Panc1 (cell line): ENCODE measurements around the gene KAZN. TPM values are rescaled to one million over a fixed set of nuclear protein-coding genes. Genes with fewer than 3 reads are reported as not detected.

Experiments used
- ATAC-seq: fragments of 200-7000 bp; cut with Tn5 transposase; 2 replicates; pipeline ENCODE4 v1.9.1; 2020; ENCODE audit warnings: mild to moderate bottlenecking, moderate library complexity
- BruUV-seq: library from RNA; stranded (reverse); fragments of 400-500 nt; replicated peaks from 2 replicates; lab custom pipeline; 2021; lab: Mats Ljungman, UMichigan
- CTCF ChIA-PET: fragments of 300-600 bp; sonication (Branson Sonifier 250); formaldehyde crosslinking; loops from one replicate; lab custom pipeline; 2022; ENCODE audit warnings: antibody characterized with exemption; lab: Charles Lee
- POLR2A ChIA-PET: fragments of 300-600 bp; sonication (Branson Sonifier 250); formaldehyde crosslinking; loops from one replicate; lab custom pipeline; 2022; ENCODE audit warnings: antibody characterized with exemption; lab: Charles Lee
- DNase-seq: peaks from one replicate; pipeline ENCODE4 v3.0.0-alpha.2; 2010; ENCODE audit warnings: low read depth, low spot score
- H3K27ac ChIP-seq: 2 replicates; pipeline ENCODE4 v1.5.1; 2011; ENCODE audit warnings: mild to moderate bottlenecking, low read length, inconsistent platforms
- H3K27me3 ChIP-seq: fragments of 200-500 bp; sonication (Bioruptor generic); 2 replicates; pipeline ENCODE4 v1.6.0; 2014; ENCODE audit warnings: low read length, inconsistent platforms; ENCODE audit not compliant: control insufficient read depth, insufficient read depth
- H3K36me3 ChIP-seq: fragments of 200-500 bp; sonication (Bioruptor generic); 2 replicates; pipeline ENCODE4 v1.5.1; 2014; ENCODE audit warnings: inconsistent platforms, mild to moderate bottlenecking, low read length, moderate library complexity; ENCODE audit not compliant: control insufficient read depth, insufficient read depth
- H3K4me1 ChIP-seq: 2 replicates; pipeline ENCODE4 v1.5.1; 2011; ENCODE audit warnings: inconsistent platforms, mild to moderate bottlenecking, low read length, moderate library complexity; ENCODE audit not compliant: control insufficient read depth, insufficient read depth
- H3K4me3 ChIP-seq, 2 experiments: 2 replicates each; pipeline ENCODE4 v1.5.1; 2011 to 2012; ENCODE audit warnings: low read depth in 2 of 2, low read length in 2 of 2, mild to moderate bottlenecking in 2 of 2, inconsistent platforms in 1 of 2, moderate library complexity in 1 of 2
- H3K9me3 ChIP-seq: fragments of 200-500 bp; sonication (Bioruptor generic); 2 replicates; pipeline ENCODE4 v1.5.1; 2014; ENCODE audit warnings: low read depth, mild to moderate bottlenecking, inconsistent platforms, low read length, moderate library complexity; ENCODE audit not compliant: control insufficient read depth, insufficient read depth
- POLR2AphosphoS5 ChIP-seq: IDR thresholded peaks from 2 replicates; pipeline ENCODE4 v1.6.1; 2012; ENCODE audit warnings: mild to moderate bottlenecking, low read depth, low read length, moderate library complexity
- SIN3A ChIP-seq: IDR thresholded peaks from 2 replicates; pipeline ENCODE4 v1.6.1; 2012; ENCODE audit warnings: low read depth, mild to moderate bottlenecking, low read length, moderate library complexity, borderline replicate concordance; ENCODE audit not compliant: insufficient read depth
- TCF7L2 ChIP-seq: IDR thresholded peaks from 2 replicates; pipeline ENCODE4 v1.6.1; 2011; ENCODE audit warnings: mild to moderate bottlenecking, low read depth, low read length, inconsistent platforms
- in situ Hi-C: cut with HindIII; loops from 2 replicates; pipeline ENCODE4 v1.10.0; 2016; ENCODE audit warnings: low sequenced_read_pairs, low pct_unique_long_range_greater_than_20kb
- intact Hi-C: fragments of 100-400 bp; cut with micrococcal nuclease; formaldehyde crosslinking; loops from one replicate; pipeline ENCODE4 v1.10.0; 2022; ENCODE audit not compliant: unreplicated experiment
- total RNA-seq: library from RNA; stranded (reverse); gene quantifications from one replicate; pipeline ENCODE4 v1.2.1, GENCODE V29; 2021; ENCODE audit not compliant: unreplicated experiment
- TF ChIP-seq, protein P1 (sequence below), 2 experiments: IDR thresholded peaks; 2 replicates each; pipeline ENCODE4 v1.6.1; 2011 to 2012; ENCODE audit warnings: low read depth in 2 of 2, control low read depth in 1 of 2, low read length in 1 of 2, mild to moderate bottlenecking in 1 of 2, moderate library complexity in 1 of 2; ENCODE audit not compliant: insufficient read depth in 1 of 2
- TF ChIP-seq, protein P2 (sequence below): fragments of 450-650 bp; IDR thresholded peaks from 2 replicates; pipeline ENCODE4 v1.5.1; 2017; ENCODE audit warnings: mild to moderate bottlenecking

Gene KAZN
- total RNA-seq, 1 experiment from 2014 or later: 6.6 TPM

DNA sequence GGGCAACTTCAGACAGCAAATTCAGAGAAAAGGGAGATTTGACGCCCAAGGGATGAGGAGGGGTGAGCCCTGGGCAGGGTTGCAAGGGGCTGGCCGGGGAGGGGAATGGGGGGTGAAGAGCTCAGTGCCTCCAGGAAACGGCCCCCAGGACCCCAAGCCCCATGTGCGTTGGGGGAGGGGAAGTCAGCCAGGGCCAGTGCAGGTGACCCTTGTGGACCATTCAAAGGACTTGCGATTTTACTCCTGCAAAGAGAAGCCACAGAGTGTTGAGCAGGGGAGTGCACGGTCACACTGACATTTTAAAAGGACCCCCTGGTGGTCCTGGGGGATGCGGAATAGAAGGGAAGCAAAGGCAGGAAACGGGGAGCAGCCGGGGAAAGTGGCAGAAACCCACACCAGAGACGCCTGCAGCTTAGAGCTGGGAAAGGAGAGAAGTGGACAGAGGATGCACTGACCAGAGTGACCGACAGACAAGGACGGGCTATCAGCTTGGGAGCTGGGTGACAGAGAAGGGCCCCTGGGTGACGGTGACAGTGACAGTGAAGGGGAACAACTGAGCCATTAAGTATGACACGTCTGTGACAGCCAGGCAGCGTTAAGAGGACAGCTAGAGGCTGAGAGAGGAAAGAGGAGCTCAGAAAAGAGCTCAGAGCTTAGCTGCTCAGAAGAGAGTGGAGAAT, 501.1 kb downstream of the KAZN start:
- TF ChIP-seq POLR2AphosphoS5 (no peak), TCF7L2 (no peak), SIN3A (no peak)
- TF ChIP-seq, protein P1, sequence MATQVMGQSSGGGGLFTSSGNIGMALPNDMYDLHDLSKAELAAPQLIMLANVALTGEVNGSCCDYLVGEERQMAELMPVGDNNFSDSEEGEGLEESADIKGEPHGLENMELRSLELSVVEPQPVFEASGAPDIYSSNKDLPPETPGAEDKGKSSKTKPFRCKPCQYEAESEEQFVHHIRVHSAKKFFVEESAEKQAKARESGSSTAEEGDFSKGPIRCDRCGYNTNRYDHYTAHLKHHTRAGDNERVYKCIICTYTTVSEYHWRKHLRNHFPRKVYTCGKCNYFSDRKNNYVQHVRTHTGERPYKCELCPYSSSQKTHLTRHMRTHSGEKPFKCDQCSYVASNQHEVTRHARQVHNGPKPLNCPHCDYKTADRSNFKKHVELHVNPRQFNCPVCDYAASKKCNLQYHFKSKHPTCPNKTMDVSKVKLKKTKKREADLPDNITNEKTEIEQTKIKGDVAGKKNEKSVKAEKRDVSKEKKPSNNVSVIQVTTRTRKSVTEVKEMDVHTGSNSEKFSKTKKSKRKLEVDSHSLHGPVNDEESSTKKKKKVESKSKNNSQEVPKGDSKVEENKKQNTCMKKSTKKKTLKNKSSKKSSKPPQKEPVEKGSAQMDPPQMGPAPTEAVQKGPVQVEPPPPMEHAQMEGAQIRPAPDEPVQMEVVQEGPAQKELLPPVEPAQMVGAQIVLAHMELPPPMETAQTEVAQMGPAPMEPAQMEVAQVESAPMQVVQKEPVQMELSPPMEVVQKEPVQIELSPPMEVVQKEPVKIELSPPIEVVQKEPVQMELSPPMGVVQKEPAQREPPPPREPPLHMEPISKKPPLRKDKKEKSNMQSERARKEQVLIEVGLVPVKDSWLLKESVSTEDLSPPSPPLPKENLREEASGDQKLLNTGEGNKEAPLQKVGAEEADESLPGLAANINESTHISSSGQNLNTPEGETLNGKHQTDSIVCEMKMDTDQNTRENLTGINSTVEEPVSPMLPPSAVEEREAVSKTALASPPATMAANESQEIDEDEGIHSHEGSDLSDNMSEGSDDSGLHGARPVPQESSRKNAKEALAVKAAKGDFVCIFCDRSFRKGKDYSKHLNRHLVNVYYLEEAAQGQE (IDR thresholded peaks at IDR 0.05; ENCODE audit: insufficient read depth in 1 of 2, low read depth in 2 of 2, low read length in 1 of 2): no peak
- TF ChIP-seq, protein P2, sequence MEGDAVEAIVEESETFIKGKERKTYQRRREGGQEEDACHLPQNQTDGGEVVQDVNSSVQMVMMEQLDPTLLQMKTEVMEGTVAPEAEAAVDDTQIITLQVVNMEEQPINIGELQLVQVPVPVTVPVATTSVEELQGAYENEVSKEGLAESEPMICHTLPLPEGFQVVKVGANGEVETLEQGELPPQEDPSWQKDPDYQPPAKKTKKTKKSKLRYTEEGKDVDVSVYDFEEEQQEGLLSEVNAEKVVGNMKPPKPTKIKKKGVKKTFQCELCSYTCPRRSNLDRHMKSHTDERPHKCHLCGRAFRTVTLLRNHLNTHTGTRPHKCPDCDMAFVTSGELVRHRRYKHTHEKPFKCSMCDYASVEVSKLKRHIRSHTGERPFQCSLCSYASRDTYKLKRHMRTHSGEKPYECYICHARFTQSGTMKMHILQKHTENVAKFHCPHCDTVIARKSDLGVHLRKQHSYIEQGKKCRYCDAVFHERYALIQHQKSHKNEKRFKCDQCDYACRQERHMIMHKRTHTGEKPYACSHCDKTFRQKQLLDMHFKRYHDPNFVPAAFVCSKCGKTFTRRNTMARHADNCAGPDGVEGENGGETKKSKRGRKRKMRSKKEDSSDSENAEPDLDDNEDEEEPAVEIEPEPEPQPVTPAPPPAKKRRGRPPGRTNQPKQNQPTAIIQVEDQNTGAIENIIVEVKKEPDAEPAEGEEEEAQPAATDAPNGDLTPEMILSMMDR: no peak
- POLR2A ChIA-PET: no interaction called here
- peaks cover 1% of the 10 kb centered on the region for H3K27me3 ChIP-seq
- no TSS peak for BruUV-seq
- no peaks in the 10 kb centered on the region for H3K36me3 ChIP-seq
- CTCF ChIA-PET: no interaction called here
- no peak overlapping the region for H3K27ac ChIP-seq
- DNase-seq: no peak
- H3K4me3 ChIP-seq: no peak overlapping the region
- H3K9me3 ChIP-seq: peaks cover under 1% of the 10 kb centered on the region; the same call in 1 of the 2 replicates
- in situ Hi-C loops: no loop called here
- peak; percentile 28 for ATAC-seq
- intact Hi-C loops: loop anchor here (1.0 to 2.0 kb wide), 2 partner anchors 19 to 37 kb away; no protein-coding TSS in a partner anchor
- 0 out of 2 replicates have a peak, but pooled peaks cover 3% of the 10 kb centered on the region for H3K4me1 ChIP-seq

DNA sequence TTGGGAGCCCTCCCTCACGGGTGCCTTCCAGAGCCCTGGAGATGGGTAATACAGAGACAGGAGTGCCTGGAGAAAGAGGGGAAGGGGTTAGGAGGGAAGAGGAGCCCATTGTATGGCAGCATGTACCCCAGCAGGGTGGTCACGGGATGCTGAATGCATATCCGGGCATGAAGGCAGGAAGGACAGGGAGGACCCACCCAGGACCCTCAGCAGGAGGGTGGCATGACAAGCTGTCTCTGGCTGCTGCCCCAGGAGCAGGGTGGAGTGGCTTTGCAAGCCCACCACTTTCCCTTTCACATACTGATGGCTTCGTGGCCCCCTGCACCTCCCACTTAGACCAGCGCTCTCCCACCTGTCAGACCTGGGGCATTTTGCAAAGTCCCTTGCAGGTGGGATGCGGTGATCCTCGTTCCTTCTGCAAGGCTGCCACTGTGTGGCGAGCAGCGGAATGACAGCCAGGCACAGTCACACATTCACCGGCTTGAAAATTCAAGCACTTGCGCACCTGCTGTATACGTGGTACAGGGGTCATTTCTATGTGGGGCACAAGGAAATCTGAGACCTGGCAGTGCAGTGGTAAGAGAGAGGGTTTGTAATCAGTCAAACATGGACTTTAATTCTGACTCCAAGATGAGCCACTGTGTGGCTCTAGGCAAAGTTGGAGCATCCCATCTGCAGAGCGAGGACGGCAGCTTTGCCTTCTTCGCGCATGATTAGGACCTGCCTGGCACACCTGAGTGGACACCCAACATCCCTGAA, 501.8 kb downstream of the KAZN start:
- Histone ChIP-seq H3K4me3 (no peak overlapping the region), H3K36me3 (no peaks in the 10 kb centered on the region), H3K27ac (no peak overlapping the region), H3K4me1 (0 out of 2 replicates have a peak, but pooled peaks cover 3% of the 10 kb centered on the region), H3K27me3 (peaks cover 2% of the 10 kb centered on the region), H3K9me3 (peaks cover 4% of the 10 kb centered on the region; the same call in 1 of the 2 replicates)
- DNase-seq: peak; percentile 57
- ChIA-PET CTCF (no interaction called here), POLR2A (no interaction called here)
- intact Hi-C loops: loop anchor here (1.0 to 2.0 kb wide), 2 partner anchors 19 to 38 kb away; no protein-coding TSS in a partner anchor
- ATAC-seq: peak; percentile 86
- BruUV-seq: no TSS peak
- TF ChIP-seq TCF7L2: no peak
- TF ChIP-seq, protein P2: peak; percentile 95
- in situ Hi-C loops: no loop called here
